HG03565 (cell line): ENCODE results near the gene TSSK3.
A peak's percentile ranks its signal among the peaks of the same experiment; 100 is the strongest.

Source experiments
- ATAC-seq: cut with Tn5 transposase; IDR thresholded peaks from one replicate; pipeline ENCODE4 v1.9.1; 2021; ENCODE audit warnings: mild to moderate bottlenecking, moderate library complexity; ENCODE audit not compliant: unreplicated experiment

Gene TSSK3, protein sequence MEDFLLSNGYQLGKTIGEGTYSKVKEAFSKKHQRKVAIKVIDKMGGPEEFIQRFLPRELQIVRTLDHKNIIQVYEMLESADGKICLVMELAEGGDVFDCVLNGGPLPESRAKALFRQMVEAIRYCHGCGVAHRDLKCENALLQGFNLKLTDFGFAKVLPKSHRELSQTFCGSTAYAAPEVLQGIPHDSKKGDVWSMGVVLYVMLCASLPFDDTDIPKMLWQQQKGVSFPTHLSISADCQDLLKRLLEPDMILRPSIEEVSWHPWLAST

GRCh38 chr1:32362474-32363313 is at the start of gene TSSK3, which contains the start of gene FAM229A:
Gene TSSK3 (plus strand): TSS chr1:32362539. CDS start chr1:32362702, 163 bp downstream.
Gene FAM229A (minus strand): TSS chr1:32362485. CDS start chr1:32362091, 394 bp downstream.
- ATAC-seq = no peak

GRCh38 chr1:32316903-32317277 is 45.4 kb upstream of the TSSK3 start:
- no peak for ATAC-seq

DNA sequence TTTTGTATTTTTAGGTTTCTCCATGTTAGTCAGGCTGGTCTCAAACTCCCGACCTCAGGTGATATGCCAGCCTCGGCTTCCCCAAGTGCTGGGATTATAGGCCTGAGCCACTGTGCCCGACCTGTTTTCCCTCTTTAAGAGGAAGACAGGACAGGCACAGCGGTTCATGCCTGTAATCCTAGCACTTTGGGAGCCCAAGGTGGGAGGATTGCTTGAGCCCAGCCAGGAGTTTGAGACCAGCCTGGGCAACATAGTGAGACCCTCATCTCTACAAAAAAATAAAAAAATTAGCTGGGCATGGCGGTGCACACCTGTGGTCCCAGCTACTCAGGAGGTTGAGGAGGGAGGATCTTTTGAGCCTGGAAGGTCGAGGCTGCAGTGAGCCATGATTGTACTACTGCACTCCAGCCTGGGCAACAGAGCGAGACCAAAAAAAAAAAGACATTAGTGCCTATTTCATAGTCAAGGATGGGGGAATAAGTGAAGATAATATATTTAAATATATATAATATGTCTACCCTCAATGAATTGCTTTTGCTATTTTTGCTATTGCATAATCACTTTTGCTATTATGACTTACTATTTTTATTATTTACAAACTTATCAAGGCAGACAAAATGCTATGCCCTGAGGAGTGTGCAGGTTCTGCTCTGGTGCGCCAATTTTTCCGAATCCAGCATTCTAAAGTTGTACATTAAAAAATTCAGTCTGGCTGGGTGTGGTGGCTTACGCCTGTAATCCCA is 44.0 kb upstream of the TSSK3 start:
- ATAC-seq = no peak

DNA sequence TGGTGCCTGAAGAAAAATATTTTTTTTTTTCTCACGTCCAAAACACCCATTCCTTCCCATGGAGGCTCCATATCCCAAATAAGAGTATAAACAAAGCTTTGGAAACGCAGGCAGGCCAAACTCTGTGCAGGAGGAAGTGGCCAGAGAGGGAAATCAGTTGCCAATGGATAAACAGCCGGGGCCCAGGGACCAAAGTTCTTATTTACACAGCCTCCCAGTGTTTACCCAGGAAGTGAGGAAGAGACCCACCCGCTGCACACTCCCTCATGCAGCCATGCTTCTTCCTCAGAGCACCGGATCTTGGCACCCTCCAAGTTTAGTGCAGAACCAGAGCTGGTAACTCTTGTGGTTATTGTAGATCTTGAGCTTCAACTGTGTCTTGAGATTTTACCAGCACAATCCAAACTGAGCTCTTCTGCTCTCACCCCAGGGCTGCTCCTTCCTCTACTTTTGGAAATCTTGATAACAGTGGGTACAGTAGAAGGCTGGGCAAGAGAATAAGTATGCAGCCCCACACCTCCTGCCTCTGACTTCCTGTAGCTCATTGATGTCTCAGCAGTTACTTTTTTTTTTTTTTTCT is 40.5 kb upstream of the TSSK3 start:
- no peak for ATAC-seq

DNA sequence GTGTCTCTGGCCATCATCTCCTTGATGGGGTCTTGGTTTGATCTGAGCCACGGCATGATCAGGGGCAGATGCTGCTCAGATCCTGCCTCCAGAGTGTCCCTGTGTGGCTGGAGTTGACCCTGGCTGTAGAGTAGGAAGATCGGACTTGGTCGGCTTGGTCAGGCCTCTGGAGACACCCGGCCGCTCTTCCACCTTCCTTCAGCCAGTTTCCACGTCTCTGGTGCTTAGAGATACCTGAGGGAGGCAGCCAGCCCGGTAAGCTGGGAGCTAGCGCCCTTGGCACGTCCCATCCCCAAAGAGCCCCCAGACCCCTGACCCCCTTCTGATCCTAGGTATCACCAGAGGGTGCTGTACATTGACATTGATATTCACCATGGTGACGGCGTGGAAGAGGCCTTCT is 35.1 kb upstream of the TSSK3 start:
- ATAC-seq = no peak

DNA sequence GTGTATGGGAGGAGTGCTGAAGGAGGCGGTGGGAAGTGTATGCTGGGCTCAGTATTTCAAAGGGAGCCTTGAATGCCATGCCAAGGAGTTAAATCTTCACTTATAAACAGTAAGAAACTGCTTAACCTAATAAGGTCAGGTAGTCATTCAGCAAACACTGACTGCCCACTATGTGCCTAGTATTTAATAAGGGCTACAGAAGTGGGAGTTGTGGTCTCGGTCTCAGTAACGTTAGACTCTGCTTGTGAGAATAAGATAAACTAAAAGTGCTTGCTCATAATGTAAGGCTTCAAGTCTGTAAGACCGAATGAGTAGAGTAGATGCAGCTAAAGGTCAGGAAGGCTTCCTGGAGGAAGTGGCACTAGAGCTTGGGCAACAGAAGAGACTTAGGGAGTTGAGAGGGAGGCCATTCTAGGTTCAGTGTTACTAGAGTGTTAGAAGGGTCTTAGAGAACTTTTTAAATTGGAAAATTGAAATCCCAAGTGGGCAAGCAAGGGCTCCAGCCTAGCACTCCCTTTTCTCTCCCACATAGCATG is 32.3 kb upstream of the TSSK3 start:
- no peak for ATAC-seq

GRCh38 chr1:32330558-32331151 is 31.7 kb upstream of the TSSK3 start:
- ATAC-seq = no peak

GRCh38 chr1:32331549-32331948 is 30.8 kb upstream of the TSSK3 start:
- ATAC-seq = no peak

- ATAC-seq = no peak
These were observed 29.9 kb upstream of the TSSK3 start for GRCh38 chr1:32332290-32333079.

GRCh38 chr1:32333251-32333963 is 28.9 kb upstream of the TSSK3 start:
- no peak for ATAC-seq

- ATAC-seq = no peak
These were observed 28.0 kb upstream of the TSSK3 start for GRCh38 chr1:32334274-32334861.

GRCh38 chr1:32334864-32335534 is 27.3 kb upstream of the TSSK3 start:
- no peak for ATAC-seq

DNA sequence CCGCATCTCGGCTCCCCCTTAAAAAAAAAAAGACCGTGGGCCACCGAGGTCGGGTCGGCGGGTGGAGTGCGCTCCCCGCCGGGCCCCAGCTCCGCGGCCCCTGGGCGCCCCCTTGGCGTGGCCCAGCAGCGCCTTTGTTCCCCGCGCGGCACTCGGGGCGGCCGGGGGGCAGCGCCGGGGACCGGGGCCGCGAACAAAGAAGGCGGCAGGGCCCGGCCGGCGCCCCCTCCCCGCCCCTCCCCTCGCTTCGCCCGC is 26.9 kb upstream of the TSSK3 start:
- no peak for ATAC-seq

GRCh38 chr1:32335790-32336590 is 26.3 kb upstream of the TSSK3 start, which contains the start of gene MARCKSL1:
Gene MARCKSL1 (minus strand): TSS chr1:32336233. CDS start chr1:32336033, 200 bp downstream.
- ATAC-seq = peak; percentile 29

DNA sequence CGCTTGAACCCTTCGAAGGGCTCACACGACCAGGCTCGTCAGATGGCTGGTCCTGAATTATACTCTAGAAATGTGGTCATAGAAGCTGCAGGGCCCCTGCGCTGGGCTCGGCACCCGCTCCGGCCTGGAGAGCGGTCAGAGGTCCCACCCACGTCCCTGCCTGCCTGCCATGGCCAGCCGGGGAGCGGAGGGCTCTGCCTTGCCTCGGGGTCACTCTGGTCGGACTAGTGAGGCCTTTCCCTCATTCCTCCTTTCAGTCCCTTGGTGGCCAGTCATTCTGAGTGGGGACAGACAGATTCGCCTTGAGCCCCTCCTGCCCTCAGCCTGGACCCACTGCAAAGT is 25.8 kb upstream of the TSSK3 start:
- ATAC-seq = no peak

DNA sequence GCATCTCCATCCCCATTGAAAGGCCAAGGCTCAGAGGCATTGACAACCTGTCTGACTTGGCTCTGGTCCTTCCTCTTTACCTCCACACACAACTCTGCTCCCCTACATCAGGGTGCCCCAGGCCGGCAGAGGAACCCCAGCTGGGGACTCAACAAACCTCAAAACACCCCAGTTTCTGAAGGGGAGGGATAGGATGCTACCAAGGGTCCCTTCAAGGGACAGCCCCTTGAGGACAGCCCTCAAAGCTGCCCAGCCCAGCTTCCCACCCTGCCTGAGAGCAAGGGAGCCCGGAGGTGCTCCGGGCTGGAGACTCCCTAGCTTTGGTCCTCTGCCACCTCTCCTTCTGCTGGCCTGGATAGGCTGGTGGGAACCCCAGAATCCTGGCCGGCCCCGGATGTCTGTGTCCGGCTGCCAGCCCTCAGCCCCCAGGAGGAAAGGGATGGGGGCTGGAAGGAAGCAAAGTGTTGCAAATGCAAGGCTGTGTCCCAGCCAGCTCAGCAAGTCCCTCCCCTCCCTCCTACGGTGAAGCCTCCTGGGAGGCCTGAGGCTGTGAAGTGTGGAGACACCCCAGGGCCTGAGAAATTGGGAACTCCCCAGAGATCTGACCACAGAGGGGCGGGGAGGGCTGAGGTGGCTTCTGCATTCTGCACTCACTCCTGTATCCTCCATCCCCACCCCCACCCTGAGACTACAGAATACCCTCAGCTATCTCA is 25.2 kb upstream of the TSSK3 start:
- ATAC-seq = no peak
